Tibial nerve (tissue), 4 donors: ENCODE measurements around the gene EXOC6B. TPM values are rescaled to one million over a fixed set of nuclear protein-coding genes. Genes with fewer than 3 reads are reported as not detected.
A peak's percentile ranks its signal among the peaks of the same experiment; 100 is the strongest.

Experiments
- DNase-seq, 2 donors: peaks; one replicate each; pipeline ENCODE4 v3.0.0-alpha.2; 2019; ENCODE audit warnings: low spot score in 2 of 2
- H3K27ac ChIP-seq, 4 donors: fragments of 200-600 bp; sonication (generic) in 3 of 4; one replicate each; pipeline ENCODE4 v1.5.1; 2017 to 2019; ENCODE audit warnings: mild to moderate bottlenecking in 1 of 4
- H3K27me3 ChIP-seq, 2 donors: fragments of 200-600 bp; sonication (generic) in 1 of 2; one replicate each; pipeline versions ENCODE4 v1.5.1 to v1.6.0; 2017 to 2019
- H3K36me3 ChIP-seq, 3 donors: fragments of 200-600 bp; sonication (generic); one replicate each; pipeline ENCODE4 v1.5.1; 2018 to 2019
- H3K4me1 ChIP-seq, 4 donors: fragments of 200-600 bp; sonication (generic) in 3 of 4; one replicate each; pipeline ENCODE4 v1.5.1; 2017 to 2019
- H3K4me3 ChIP-seq, 4 donors: fragments of 200-600 bp; sonication (generic) in 3 of 4; one replicate each; pipeline ENCODE4 v1.5.1; 2017 to 2019; ENCODE audit warnings: mild to moderate bottlenecking in 1 of 4, moderate library complexity in 1 of 4
- H3K9me3 ChIP-seq, 4 donors: fragments of 200-600 bp; sonication (generic) in 3 of 4; one replicate each; pipeline ENCODE4 v1.5.1; 2017 to 2019
- EP300 ChIP-seq, 2 donors: sonication (generic); formaldehyde crosslinking; IDR thresholded peaks; one replicate each; pipeline ENCODE4 v1.6.1; 2017; ENCODE audit warnings: antibody characterized with exemption in 2 of 2, mild to moderate bottlenecking in 1 of 2
- POLR2A ChIP-seq, 2 donors: fragments of 450-650 bp; IDR thresholded peaks; one replicate each; pipeline ENCODE4 v1.6.1; 2017; ENCODE audit warnings: antibody characterized with exemption in 2 of 2, mild to moderate bottlenecking in 2 of 2, moderate library complexity in 2 of 2
- WGBS, 2 donors: methylation state at CpG; one replicate each; pipeline ENCODE4 v1.1.5; 2018; 5-methylcytosine and 5-hydroxymethylcytosine counted together
- total RNA-seq, 4 donors: library from RNA; depleted of rRNA; stranded (reverse); fragments of >200 nt; gene quantifications; one replicate each; pipeline ENCODE4 v1.1.0, GENCODE V29; 2016
- TF ChIP-seq, protein P1 (sequence below), 5 experiments: fragments of 200-600 bp in 3 of 5; fragments of 450-650 bp in 2 of 5; sonication (generic) in 3 of 5; IDR thresholded peaks; one replicate each; pipeline ENCODE4 v1.5.1; 2016 to 2019; ENCODE audit warnings: antibody characterized with exemption in 5 of 5, mild to moderate bottlenecking in 3 of 5, moderate library complexity in 2 of 5

EXOC6B gene
- total RNA-seq, 4 donors from 2014 or later = 22.1 to 41.1 (median 30.3) TPM

GRCh38 chr2:72770879-72771461, 54.9 kb downstream of the EXOC6B start:
- Histone ChIP-seq H3K4me1 (no peaks in the 10 kb centered on the region), H3K27me3 (no peaks in the 10 kb centered on the region), H3K36me3 (peaks cover 0 to 13% (median 0%) of the 10 kb centered on the region in 3 donors), H3K27ac (no peak overlapping the region), H3K4me3 (no peak overlapping the region), H3K9me3 (no peaks in the 10 kb centered on the region)
- 2 to 3% methylated on average over 2 of the region's 2 CpGs for WGBS, 2 donors
- DNase-seq = peak in 1 of 2 donors; percentile 96
- no peak for TF ChIP-seq POLR2A (IDR thresholded peaks at IDR 0.05)
- TF ChIP-seq, protein P1, sequence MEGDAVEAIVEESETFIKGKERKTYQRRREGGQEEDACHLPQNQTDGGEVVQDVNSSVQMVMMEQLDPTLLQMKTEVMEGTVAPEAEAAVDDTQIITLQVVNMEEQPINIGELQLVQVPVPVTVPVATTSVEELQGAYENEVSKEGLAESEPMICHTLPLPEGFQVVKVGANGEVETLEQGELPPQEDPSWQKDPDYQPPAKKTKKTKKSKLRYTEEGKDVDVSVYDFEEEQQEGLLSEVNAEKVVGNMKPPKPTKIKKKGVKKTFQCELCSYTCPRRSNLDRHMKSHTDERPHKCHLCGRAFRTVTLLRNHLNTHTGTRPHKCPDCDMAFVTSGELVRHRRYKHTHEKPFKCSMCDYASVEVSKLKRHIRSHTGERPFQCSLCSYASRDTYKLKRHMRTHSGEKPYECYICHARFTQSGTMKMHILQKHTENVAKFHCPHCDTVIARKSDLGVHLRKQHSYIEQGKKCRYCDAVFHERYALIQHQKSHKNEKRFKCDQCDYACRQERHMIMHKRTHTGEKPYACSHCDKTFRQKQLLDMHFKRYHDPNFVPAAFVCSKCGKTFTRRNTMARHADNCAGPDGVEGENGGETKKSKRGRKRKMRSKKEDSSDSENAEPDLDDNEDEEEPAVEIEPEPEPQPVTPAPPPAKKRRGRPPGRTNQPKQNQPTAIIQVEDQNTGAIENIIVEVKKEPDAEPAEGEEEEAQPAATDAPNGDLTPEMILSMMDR (IDR thresholded peaks at IDR 0.05) = peak; percentile 69 to 85 (median 75)

DNA sequence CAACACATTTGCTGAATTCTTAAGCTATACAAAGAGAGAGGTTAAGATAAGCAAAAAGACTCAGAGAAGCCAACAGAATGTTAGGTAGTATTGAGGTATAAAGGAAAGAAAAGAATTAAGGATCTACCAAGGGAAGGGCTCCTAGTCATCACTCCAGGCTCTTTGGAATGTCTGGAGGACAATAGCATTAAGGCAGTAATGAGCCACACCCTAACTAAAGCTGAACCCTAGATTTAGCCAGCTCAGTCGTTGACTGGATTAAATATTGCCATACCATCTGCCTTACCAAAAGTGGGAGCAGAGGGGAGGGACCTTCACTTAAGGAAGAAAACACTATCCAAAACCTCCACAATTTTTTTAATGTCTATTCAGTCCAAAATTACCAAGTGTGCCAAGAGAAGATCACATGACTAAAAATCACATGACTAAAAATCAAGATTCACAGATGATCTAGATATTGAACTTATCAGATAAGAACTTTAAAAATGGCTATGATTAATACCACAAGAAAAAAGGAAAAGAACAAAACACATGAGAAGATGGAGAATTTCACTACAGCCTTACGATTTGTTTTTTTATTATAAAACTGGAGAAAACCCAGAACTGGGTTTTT, 59.7 kb downstream of the EXOC6B start:
- no peaks in the 10 kb centered on the region for H3K27me3 ChIP-seq
- H3K4me1 ChIP-seq = no peaks in the 10 kb centered on the region
- peaks cover 0 to 27% (median 0%) of the 10 kb centered on the region in 3 donors for H3K36me3 ChIP-seq
- no peak for DNase-seq
- H3K9me3 ChIP-seq = peaks cover 0 to 22% (median 7%) of the 10 kb centered on the region in 4 donors
- TF ChIP-seq, protein P1 (IDR thresholded peaks at IDR 0.05) = no peak
- TF ChIP-seq POLR2A (IDR thresholded peaks at IDR 0.05) (no peak), EP300 (IDR thresholded peaks at IDR 0.05) (no peak)
- H3K4me3 ChIP-seq = no peak overlapping the region
- H3K27ac ChIP-seq = no peak overlapping the region
- WGBS, 2 donors = 73 to 83% methylated on average over 2 of the region's 2 CpGs

DNA sequence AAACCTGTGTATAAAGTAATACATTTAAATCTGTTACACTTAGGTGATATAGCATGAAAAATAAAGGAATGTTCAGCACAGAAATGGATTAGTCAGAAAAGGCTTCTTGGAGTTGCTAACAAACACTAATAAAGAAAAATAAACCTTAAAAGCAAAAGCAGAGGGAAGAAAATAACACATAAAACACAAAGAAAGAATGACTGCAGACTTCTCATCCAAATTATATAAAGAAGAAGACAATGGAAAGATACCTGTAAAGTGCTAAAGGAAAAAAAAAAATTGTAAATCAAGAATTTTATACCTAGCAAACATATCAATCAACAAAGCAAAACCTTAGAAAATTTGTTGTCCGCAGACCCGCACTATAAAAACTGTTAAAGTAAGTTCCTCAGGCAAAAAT, 63.6 kb downstream of the EXOC6B start:
- 97 to 99% methylated on average over 2 of the region's 2 CpGs for WGBS, 2 donors
- TF ChIP-seq EP300 (IDR thresholded peaks at IDR 0.05) (no peak), POLR2A (IDR thresholded peaks at IDR 0.05) (no peak)
- TF ChIP-seq, protein P1 (IDR thresholded peaks at IDR 0.05) = no peak
- no peak for DNase-seq
- Histone ChIP-seq H3K27ac (no peak overlapping the region), H3K4me3 (no peak overlapping the region), H3K36me3 (peaks cover 0 to 31% (median 0%) of the 10 kb centered on the region in 3 donors), H3K27me3 (peaks cover 0 to 2% of the 10 kb centered on the region in 2 donors), H3K9me3 (peaks cover 0 to 22% (median 7%) of the 10 kb centered on the region in 4 donors), H3K4me1 (no peaks in the 10 kb centered on the region)

- Histone ChIP-seq H3K27me3 (peaks cover 0 to 2% of the 10 kb centered on the region in 2 donors), H3K9me3 (peaks cover 0 to 22% (median 7%) of the 10 kb centered on the region in 4 donors), H3K4me3 (no peak overlapping the region), H3K4me1 (no peaks in the 10 kb centered on the region), H3K36me3 (peaks cover 0 to 25% (median 0%) of the 10 kb centered on the region in 3 donors), H3K27ac (no peak overlapping the region)
- DNase-seq = no peak
- TF ChIP-seq, protein P1 (IDR thresholded peaks at IDR 0.05) = no peak
- WGBS, 2 donors = 90 to 95% methylated on average over 1 of the region's 1 CpG
Observed at GRCh38 chr2:72759755-72760154, 66.1 kb downstream of the EXOC6B start.

DNA sequence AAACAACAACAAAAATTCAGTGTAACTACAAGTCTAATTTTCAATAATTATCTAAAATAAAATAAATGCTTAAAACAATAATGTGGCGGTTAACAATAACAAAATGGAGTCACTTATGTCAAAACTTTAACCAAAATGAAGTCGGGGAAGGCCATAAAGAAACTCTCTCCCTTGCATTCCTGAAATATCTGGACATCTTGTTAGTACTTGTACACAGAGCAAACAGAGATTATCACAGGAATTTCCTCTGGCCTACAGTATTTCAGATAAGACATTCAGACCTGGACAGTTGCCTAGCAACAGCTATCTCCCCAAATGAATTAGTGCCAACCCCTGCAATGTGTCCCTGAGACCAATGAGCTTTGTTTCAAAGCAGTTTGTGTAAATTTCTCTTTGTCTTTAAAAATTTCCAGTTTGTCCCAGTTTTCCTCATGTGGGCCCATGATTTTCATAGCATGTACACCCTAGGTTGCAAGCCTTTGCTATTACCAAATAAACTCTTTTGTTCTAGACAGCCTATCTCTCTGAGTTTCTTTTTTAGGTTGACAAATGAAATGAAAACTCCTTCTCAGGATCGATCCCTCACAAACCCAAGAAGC, 68.6 kb downstream of the EXOC6B start:
- no peaks in the 10 kb centered on the region for H3K4me1 ChIP-seq
- DNase-seq = no peak
- peaks cover 0 to 12% (median 0%) of the 10 kb centered on the region in 3 donors for H3K36me3 ChIP-seq
- H3K27ac ChIP-seq = no peak overlapping the region
- H3K4me3 ChIP-seq = no peak overlapping the region
- WGBS, 2 donors = 81 to 88% methylated on average over 3 of the region's 3 CpGs
- TF ChIP-seq EP300 (IDR thresholded peaks at IDR 0.05) (no peak), POLR2A (IDR thresholded peaks at IDR 0.05) (no peak)
- TF ChIP-seq, protein P1 (IDR thresholded peaks at IDR 0.05) = no peak
- H3K9me3 ChIP-seq = peaks cover 0 to 9% (median 3%) of the 10 kb centered on the region in 4 donors
- H3K27me3 ChIP-seq = peaks cover 0 to 2% of the 10 kb centered on the region in 2 donors
